GM18520 (cell line): ENCODE data around the gene KCTD17.

Source experiments
- ATAC-seq: cut with Tn5 transposase; IDR thresholded peaks from one replicate; pipeline ENCODE4 v1.9.1; 2021; ENCODE audit not compliant: unreplicated experiment

Gene KCTD17, protein sequence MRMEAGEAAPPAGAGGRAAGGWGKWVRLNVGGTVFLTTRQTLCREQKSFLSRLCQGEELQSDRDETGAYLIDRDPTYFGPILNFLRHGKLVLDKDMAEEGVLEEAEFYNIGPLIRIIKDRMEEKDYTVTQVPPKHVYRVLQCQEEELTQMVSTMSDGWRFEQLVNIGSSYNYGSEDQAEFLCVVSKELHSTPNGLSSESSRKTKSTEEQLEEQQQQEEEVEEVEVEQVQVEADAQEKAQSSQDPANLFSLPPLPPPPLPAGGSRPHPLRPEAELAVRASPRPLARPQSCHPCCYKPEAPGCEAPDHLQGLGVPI

DNA sequence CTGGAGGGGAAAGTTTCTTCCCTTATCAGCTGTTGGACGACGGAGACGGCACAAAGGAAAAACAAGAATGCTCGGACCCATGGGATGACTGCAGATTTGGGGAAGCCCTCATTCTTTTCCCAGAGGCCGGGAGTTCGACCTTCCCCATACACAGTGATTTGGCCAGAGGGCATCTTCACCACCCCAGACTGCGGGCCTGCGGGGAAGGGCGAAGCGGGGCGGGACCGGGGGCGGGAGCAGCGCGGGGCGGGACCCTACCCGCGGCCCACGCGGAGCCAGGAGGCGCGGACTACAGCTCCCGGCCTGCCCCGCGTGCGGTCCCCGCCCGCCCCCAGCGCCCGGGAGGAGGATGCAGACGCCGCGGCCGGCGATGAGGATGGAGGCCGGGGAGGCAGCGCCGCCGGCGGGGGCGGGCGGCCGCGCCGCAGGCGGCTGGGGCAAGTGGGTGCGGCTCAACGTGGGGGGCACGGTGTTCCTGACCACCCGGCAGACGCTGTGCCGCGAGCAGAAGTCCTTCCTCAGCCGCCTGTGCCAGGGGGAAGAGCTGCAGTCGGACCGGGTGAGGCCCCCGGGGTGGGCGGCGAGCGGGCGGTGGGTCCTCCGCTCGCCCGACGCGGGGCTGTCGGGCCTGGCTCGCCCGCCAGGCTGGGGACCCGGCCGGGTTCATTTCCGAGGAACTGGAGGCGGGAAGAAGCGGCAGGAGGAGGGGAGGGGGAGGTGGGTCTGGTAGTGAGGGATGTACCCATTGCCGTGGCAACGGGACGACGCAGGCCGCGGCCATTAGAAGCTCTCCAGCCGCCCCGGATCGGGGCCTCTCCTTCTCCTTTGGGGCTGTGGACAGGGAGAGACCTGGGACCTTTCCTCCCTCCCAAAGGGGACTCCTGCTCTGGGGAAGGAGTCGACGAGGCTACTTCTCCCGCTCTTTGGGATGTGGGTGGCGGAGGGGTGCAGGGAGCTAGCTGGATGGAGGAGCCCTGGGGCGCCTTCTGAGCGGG lies at the start of gene KCTD17:
TSS of gene KCTD17 (plus strand) at position 352 of the 995 bp plus-strand sequence. CDS start at position 371, 19 bp downstream.
- ATAC-seq = no peak

DNA sequence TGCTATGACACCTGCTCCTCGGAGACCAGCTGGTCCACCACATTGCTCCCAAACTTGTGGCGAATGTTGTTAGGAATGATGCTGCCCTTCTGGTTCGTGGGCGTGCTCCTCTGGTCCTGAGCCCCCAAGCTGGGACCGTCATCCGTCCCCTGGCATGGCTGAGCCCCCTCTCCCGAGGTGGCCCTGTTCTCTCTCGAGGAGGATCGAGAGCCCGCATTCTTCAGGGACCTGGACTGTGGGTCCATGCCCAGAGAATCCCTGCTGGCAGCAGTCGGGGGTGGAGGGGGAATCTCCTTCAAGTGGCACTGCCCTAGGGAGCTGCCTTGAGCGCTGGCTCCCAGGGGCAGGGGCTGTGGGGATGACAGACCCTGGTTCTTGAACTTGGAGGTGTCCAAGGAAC lies 49.7 kb upstream of the KCTD17 start:
- ATAC-seq = no peak

DNA sequence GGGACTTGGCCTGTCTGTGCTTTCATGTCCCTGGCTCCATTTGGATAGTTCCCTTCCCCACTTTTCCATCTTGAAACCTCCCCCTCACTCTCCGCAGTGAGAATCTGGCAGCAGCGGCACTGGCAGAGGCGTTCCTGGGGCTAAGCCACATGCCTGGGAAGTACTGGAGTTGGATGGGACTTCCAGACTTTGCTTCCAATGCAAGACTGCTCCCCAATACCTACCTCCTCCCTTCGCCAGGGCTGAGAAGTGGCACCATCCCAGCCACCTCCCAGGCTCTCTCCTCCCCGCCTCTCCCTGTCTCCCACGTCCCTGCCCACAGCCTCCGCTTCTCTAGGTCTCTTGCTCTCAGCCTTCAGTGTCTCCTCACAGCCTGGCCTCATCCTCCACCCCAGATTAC lies 48.9 kb upstream of the KCTD17 start:
- ATAC-seq = no peak

DNA sequence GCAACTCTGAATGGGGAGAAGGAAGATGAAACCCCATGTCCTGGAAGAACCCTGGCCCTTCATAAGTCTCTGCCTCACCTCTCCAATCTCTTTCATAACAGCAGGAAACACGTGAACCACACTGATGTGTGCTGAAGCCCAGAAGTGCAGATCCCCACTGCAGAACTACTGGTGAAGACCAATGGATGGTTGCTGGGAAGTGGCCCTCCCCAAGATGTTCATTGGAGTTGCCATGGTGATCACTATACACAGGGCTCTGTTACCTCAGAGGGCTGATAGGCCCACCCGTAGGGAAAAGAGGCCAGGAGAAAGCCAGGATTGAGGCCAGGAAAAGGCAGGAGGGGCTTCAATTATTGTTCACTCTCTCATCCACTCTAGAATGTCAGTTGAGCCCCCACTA lies 43.9 kb upstream of the KCTD17 start:
- ATAC-seq = no peak

DNA sequence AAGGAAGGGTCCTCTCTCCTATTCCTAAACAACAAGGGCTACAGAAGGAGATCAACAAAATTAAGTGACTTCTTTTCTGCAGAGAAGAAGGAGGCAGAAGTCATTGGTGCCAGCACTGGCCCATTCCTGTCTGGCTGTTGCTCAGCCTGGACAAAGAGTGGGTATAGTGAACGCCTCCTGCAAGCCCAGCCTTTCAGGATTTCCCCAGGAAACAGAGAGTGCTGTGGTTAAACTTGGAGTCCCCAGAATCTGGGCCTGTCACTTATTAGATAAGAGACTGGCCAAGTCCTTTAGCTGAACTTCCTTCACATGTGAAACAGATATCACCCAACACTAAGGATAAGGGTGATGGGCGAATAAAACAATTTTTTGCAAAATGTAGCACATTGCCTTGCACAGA lies 43.2 kb upstream of the KCTD17 start:
- ATAC-seq = no peak

DNA sequence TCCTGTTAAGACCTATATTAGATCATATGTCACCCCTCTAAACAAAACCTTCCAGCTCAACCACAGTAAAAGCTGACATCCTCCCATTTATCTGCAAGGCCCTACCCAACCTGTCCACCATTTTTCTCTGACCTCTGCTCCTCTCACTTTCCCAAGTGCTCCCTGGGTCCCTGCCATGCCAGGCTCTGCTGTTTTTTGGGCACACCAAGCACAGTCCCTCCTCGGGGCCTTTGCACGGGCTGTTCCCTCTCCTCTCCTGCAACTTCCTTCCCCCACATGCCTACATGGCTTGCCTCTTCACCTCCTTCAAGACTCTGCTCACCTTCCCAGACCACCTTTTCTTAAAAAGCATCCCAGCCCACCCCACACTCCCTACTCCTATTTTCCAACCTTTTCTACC lies 42.1 kb upstream of the KCTD17 start:
- no peak for ATAC-seq

DNA sequence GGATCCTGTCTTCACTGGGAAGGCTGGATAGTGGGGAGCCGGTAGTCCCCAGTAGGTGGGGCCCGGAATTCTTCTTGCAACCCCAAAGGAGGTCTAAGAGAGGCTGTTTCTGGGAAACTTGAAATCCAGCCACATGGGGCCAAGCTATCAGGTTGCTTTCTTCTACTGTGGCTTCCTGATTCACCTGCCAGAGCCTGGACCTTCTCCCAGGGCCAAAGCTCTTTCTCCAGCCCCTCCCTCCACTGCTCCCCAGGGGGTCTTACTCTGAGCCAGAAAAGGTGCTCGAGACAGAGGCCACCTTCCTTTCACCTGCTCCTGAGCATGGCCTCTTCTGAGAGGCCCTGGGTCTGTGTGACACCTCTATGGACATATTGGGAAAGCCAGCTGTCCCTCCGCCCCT lies 41.4 kb upstream of the KCTD17 start:
- no peak for ATAC-seq

DNA sequence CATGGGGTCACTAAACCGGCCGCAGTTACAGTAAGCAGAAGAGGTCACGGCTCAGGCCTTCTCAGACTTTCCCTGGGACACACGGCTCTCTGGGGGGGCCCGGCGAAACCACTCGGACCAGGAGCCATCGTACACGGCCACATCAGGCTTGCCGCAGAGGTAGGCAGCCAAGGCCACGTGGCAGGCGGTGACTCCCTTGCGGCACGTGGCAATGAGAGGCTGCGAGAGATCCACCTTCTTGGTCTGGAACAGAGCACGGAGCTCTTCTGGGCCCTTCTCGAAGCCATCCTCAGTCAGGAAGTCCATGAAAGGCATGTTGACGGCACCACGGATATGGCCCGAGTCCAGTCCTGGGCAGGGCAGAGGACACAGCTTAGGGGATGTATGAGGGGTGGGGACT lies 40.6 kb upstream of the KCTD17 start:
- ATAC-seq = no peak

DNA sequence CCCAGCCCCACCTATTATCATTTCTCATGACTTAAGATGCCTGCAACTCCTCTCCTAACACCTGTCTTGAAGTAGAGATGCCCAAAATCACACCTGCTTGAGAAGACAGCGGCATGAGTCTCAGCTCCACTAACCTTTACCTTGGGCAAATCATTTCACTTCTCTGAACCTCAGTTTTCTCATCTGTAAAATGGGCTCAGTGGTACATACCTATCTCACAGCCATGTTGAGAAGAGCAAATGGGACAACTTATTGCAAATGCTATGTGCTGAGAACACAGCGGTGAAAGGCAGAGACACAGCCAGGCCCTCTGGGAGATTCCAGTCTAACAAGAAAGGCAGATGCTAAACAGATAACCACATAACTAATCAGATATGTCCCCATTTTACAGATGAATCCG lies 40.1 kb upstream of the KCTD17 start:
- ATAC-seq = no peak

DNA sequence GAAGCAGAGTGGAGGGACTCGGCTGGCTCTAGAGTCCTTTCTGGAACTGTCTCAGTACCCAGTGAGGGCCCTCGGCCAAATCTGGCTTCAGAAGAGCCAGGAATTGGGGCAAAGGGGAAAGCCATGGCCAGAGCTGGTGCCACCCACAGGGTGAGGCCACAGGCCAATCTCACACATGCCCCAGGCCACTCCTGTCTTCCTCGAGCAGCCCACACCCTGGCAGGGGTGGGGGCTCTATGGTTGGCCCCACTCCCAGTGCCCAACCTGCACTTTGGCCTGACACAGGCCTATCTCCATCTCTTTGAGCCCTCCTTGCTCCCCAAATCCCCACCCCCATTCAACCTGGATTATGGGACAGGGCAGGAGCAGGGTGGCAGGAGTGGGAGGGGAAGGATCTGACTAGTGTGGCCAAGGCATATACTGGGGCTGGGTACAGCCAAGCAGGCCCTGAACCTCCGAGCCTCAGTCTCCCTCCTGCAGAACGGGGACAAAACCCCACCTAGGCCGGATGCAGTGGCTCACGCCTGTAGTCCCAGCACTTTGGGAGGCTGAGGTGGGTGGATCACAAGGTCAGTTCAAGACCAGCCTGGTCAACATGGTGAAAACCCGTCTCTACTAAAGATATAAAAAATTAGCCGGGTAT lies 39.2 kb upstream of the KCTD17 start:
- ATAC-seq = no peak

DNA sequence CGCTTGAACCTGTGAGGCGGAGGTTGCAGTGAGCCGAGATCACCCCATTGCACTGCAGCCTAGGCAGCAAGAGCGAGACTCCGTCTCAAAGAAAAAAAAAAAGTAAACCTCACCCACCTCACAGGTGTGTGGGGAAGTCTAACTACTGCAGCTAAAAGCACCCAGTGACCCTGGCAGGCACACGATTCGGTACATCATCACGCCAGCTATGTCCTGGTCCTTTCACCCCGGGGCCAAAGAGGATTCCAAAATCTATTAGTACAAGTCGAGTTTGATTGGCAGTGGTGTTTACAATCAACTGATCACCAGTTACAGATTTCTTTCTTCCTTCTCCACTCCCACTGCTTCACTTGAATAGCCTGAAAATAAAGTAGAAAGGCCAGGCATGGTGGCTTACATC lies 38.6 kb upstream of the KCTD17 start:
- ATAC-seq = no peak

DNA sequence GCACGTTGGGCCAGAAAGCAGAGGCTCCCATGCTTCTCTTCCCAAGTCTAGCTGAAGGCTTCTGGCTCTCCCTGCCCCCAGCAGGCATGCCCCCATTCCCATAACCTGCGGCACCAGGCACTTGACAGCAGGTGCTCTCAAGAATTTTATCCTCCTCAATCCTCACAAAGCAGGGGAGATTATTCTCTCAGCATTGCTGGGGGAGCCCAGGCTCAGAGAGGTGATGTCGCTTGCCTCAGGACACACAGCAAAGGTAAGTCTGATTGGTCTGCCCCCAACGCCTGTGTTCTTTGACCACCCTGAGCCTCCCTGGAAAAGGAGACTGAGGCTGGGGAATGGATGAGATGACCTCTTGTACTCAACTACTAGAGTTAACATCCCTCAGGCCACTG lies 37.1 kb upstream of the KCTD17 start:
- no peak for ATAC-seq

DNA sequence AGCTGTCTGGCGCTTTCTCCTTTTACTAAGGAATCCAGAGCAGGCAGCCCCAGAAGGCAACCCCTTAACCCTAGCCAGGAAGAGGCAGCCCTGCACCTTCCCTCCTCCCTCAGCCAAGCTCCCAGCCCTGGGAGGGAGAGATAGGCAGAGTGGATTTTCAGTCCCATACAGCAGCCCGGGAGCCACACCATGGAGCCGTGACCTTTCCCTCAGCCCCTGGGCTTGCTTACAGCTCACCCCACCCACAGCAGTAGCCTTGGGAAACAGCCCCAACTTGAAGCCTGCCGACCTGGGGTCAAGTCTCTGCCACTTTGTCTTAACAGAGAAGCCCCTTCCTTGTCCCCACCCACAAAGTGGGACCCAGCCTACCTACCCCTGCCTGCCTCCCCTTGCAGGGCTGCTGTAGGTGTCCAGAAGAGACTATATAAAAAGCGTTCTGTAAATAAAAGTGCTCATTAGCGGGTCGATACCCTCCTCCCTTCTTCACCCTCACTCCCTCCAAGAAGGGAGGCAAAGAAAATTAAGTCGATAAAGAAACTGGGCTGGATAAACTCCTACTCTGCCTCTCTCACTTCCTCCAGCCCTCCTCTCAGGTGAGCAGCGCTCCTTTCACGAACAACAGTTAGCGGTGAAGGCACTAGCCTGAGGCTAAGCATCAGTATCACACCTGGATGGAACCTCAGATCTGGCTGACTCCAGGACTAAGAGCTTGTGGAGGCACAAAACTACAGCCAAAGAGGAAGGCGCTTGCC lies 36.5 kb upstream of the KCTD17 start:
- no peak for ATAC-seq

DNA sequence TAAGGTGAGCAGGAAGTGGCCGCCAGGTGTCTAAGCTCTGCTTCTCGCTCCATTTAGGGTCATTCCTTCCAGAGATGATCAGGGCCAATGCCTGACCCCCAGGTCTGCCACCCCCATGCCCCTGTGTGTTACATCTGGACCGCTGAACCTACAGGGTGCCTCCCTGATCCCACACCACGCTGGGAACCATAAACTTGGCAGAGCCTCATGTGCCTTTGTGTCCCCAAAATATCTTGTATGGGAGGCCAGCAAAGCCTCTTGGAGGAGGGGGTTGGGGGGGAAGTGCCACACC lies 36.0 kb upstream of the KCTD17 start:
- ATAC-seq = no peak

DNA sequence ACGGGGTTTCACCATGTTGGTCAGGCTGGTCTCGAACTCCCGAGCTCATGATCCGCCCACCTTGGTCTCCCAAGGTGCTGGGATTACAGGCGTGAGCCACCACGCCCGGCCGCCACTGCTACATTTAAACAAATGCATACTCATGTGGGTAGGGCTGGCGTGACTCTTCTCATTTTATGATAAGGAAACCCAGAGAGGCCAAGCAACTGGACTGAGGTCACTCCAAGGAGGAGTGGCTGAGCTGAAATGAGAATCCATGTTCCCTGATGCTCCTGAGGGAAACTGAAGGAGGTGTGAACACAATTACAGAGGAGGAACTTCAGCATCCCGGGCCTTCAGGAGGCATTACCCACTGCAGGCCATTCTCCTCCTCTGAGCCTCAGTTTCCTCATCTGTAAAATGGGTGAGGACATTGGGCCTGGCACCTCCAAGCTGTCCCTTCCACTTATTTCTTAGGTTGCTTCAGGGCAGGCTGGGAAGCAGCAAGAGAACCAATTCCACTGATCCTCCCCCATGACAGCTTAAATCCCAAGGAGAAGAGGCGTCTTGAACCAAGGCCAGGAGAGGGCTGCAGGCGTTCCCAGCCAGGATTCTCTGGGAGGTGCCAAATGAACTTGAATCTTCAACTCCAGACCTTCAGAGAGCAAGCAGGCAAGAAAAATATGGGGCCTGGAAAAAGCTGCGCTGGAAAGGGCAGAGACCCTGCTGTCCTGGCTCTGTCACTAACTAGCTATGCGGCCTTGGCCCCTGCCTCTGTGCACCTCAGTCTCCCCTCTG lies 35.2 kb upstream of the KCTD17 start:
- ATAC-seq = no peak

DNA sequence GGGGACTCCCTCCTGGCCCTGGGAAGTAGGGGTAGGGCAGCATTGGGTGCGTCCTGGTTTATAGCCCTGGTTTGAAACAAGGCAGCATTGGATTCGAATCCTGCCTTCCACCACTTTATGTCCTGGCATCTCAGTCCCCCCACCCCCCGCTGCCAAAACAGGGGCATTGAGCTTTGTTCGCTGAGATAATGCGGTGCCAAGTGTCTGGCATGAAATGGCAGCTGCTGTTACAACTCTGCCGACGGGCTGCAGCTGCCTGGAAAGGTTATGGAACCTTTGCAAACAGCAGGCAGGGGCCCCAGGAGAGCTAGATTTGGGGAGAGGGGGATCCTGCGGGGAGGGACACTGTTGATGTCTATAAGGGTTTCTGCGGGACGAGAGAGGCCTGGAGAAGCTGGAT lies 34.2 kb upstream of the KCTD17 start:
- no peak for ATAC-seq

DNA sequence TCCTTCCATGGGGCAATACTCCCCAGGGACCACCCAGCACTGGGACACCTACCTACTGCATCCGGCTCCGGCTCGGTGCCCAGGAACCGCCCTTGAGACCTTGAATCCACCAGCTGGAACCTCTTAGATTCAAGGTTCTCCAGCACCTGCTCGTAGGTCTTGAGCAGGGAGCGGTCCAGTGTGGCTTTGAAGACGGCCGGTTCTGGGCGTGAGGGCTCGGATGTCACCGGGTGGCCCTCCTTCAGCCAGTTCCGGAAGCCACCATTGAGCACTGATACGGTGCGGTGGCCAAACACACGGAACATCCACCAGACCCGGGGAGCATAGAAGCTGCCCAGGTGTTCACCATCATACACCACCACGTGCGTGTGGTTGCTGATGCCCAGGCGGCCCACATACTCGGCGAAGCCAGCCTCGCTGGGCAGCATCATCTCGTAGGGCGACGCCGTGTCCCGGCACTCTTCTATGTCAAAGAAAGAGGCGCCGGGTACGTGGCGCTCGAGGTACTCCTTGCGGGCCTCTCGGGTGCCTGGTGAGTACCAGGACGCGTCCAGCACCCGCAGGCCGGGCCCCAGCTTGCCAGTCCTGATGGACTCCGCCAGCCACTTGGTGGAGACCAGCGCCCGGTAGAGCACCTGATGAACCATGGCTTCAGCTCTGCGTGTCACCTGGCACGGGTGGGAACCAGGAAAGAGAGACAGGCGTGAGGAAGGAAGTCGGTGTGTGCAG lies 33.3 kb upstream of the KCTD17 start:
- ATAC-seq = no peak

DNA sequence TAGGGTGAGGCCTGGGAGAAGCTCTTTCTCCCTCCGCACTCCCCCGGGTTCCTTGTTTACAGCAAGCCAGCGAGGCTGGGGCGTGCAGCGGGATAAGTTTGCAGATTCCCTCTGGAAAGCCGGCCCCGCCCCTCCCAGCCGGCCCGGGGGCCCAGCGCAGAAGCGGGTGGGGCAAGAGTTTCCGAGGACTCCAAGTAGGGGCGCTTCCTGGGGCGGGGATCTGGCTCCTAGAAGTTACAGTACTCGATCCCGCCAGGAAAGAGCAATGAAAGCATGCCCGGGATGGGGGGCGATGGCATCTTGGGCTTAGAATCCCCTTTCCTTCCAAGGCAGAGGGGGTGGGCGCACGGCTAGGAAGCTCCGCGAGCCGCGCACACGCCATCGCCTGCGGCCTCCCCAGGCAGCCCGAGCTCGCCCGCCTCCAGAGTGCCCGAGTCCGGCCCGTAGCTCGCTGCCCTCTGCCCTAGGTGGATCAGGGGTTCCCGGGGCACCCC lies 32.7 kb upstream of the KCTD17 start:
- no peak for ATAC-seq

DNA sequence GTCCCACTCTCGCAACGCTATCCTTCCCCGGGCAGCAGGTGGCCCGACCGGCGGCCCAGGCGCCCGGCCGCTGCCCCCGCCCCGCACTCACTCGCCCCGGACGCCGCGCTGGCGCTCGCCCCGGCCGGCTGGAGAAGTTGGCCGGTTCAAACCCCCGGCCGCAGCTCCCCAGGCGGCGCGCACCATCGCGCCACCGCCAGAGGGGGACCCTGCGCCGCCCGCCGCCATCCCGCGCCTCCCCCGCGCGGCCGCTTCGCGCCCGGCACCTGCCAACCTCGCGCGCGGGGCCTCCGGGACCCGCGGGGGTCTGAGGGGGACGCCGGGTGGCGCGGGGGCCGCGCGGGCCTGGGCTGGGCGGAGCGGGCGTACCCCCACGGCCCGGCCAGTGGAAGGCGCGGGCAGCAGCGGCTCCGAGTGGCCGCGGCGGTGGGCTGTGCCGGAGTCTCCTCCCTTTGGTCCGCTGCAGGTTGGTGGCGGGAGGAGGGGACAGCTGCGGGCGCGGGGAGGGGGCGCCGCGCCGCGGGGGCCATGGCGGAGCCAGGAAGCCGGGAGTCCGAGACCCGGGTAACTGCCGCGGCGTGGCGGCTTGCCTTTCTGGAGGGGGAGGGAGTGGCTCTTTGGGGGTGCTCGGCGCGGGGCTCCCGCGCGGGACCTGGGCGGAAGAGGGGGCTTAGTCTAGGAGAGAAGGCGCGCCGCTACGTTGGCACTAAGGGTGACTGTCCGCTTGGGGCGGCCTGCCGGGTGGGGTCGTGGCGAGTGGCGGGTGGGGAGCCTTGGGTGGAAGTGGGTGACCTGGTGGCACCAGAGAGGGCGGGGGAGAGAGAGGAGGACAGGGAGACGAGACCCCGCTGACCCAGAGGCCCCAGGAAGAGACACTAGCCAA lies 32.0 kb upstream of the KCTD17 start, which contains the start of the genes MPST and TST:
TSS of gene MPST (plus strand) at position 434 of the 883 bp plus-strand sequence. CDS start at position 529, 95 bp downstream.
TSS of gene TST (minus strand) at position 139 of the 883 bp plus-strand sequence. CDS start 715 bp downstream, outside the sequence.
- ATAC-seq = no peak
